ENCODE measurements around the gene AMPH. TPM values are rescaled to one million over a fixed set of nuclear protein-coding genes. Genes with fewer than 3 reads are reported as not detected.

The AMPH gene
- total RNA-seq, 1 donor from 2014 or later = 1.2 TPM

GRCh38 chr7:38615665-38616064 is 15.5 kb downstream of the AMPH start:
- no peaks in the 10 kb centered on the region for H3K27me3 ChIP-seq (ENCODE audit: low read depth)
- H3K27ac ChIP-seq = no peak overlapping the region
- no peak for ATAC-seq
- no peaks in the 10 kb centered on the region for H3K9me3 ChIP-seq
- no peak for DNase-seq
- TF ChIP-seq, protein P1, sequence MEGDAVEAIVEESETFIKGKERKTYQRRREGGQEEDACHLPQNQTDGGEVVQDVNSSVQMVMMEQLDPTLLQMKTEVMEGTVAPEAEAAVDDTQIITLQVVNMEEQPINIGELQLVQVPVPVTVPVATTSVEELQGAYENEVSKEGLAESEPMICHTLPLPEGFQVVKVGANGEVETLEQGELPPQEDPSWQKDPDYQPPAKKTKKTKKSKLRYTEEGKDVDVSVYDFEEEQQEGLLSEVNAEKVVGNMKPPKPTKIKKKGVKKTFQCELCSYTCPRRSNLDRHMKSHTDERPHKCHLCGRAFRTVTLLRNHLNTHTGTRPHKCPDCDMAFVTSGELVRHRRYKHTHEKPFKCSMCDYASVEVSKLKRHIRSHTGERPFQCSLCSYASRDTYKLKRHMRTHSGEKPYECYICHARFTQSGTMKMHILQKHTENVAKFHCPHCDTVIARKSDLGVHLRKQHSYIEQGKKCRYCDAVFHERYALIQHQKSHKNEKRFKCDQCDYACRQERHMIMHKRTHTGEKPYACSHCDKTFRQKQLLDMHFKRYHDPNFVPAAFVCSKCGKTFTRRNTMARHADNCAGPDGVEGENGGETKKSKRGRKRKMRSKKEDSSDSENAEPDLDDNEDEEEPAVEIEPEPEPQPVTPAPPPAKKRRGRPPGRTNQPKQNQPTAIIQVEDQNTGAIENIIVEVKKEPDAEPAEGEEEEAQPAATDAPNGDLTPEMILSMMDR (IDR thresholded peaks at IDR 0.05) = no peak
- intact Hi-C loops (cut with DNase I) = no loop called here
- H3K4me1 ChIP-seq = no peaks in the 10 kb centered on the region
- H3K4me3 ChIP-seq = no peak overlapping the region
- no peaks in the 10 kb centered on the region for H3K36me3 ChIP-seq

DNA sequence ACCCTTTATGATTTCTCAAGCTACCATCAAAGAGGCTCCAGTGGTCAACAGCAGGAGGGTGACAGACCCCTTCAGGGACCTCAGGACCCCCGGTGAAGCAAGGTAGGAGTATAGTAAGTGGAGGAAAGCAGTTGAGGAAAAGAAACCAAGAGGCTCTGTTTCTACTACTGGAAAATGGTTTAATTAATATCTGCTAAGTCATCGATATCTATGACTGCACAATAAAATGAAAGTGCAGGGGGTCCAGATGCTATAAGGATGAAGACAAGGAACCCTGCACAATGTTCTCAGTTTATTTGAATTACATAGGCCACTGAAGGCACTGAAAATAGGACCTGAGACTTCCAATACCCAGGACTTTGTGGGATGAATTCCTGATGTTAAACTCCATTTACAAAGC is 23.7 kb downstream of the AMPH start:
- ATAC-seq (no peak), DNase-seq (no peak)
- Histone ChIP-seq H3K4me3 (no peak overlapping the region), H3K27ac (no peak overlapping the region), H3K4me1 (no peaks in the 10 kb centered on the region), H3K27me3 (ENCODE audit: low read depth) (no peaks in the 10 kb centered on the region), H3K36me3 (no peaks in the 10 kb centered on the region), H3K9me3 (no peaks in the 10 kb centered on the region)
- TF ChIP-seq, protein P1 (IDR thresholded peaks at IDR 0.05) = no peak
- intact Hi-C loops (cut with DNase I) = no loop called here

DNA sequence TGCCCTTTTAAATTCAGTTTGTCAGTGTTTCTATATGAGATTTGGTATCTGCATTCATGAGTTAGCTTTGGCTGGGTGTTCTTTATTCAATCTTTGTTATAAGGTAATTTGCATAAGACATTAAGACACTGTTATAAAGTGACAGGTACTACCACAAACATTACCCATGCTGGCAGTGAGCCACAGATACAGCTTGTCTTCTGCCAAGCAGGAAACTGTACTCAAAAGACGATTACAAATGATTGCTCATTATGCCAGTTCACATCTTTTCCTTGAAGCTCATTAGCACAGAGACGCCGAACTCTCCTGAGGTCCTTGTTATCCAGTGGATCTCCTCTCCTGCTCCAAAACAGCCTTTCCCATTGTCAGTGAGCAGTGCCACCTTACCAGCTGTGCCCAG is 30.4 kb downstream of the AMPH start:
- TF ChIP-seq, protein P1 (IDR thresholded peaks at IDR 0.05) = no peak
- ATAC-seq = no peak
- Histone ChIP-seq H3K4me1 (no peaks in the 10 kb centered on the region), H3K36me3 (no peaks in the 10 kb centered on the region), H3K4me3 (no peak overlapping the region), H3K9me3 (no peaks in the 10 kb centered on the region), H3K27me3 (ENCODE audit: low read depth) (no peaks in the 10 kb centered on the region), H3K27ac (no peak overlapping the region)
- intact Hi-C loops (cut with DNase I) = no loop called here
- DNase-seq = no peak

GRCh38 chr7:38594949-38595348 is 36.2 kb downstream of the AMPH start:
- Histone ChIP-seq H3K27ac (no peak overlapping the region), H3K36me3 (no peaks in the 10 kb centered on the region)
- no peak for DNase-seq

GRCh38 chr7:38592737-38593288 is 38.4 kb downstream of the AMPH start:
- H3K4me3 ChIP-seq = no peak overlapping the region
- no peaks in the 10 kb centered on the region for H3K4me1 ChIP-seq
- H3K27ac ChIP-seq = no peak overlapping the region
- DNase-seq (no peak), ATAC-seq (no peak)
- intact Hi-C loops (cut with DNase I) = no loop called here
- H3K9me3 ChIP-seq = no peaks in the 10 kb centered on the region
- TF ChIP-seq, protein P1 (IDR thresholded peaks at IDR 0.05) = no peak
- no peaks in the 10 kb centered on the region for H3K36me3 ChIP-seq
- no peaks in the 10 kb centered on the region for H3K27me3 ChIP-seq (ENCODE audit: low read depth)

More at GRCh38 chr7:38594949-38595348, 36.2 kb downstream of the AMPH start:
- TF ChIP-seq, protein P1 (IDR thresholded peaks at IDR 0.05) = no peak
- intact Hi-C loops (cut with DNase I) = no loop called here
- no peaks in the 10 kb centered on the region for H3K9me3 ChIP-seq
- H3K4me1 ChIP-seq = no peaks in the 10 kb centered on the region
- no peak for ATAC-seq
- H3K4me3 ChIP-seq = no peak overlapping the region
- no peaks in the 10 kb centered on the region for H3K27me3 ChIP-seq (ENCODE audit: low read depth)
